Parathyroid adenoma (tissue), 2 donors: ENCODE results near the gene DNMT3A.

Experiments
- H2AFZ ChIP-seq: fragments of 300-600 bp; sonication (generic); one replicate; pipeline ENCODE4 v1.7.0; 2017; ENCODE audit warnings: antibody characterized with exemption, mild to moderate bottlenecking
- H3K27ac ChIP-seq: fragments of 300-600 bp; sonication (generic); one replicate; pipeline ENCODE4 v1.7.0; 2017
- H3K27me3 ChIP-seq: fragments of 300-600 bp; sonication (generic); one replicate; pipeline ENCODE4 v1.7.0; 2017; ENCODE audit warnings: low read length; ENCODE audit not compliant: control insufficient read depth, insufficient read depth
- H3K36me3 ChIP-seq: fragments of 300-600 bp; sonication (generic); one replicate; pipeline ENCODE4 v1.7.0; 2017; ENCODE audit warnings: low read length; ENCODE audit not compliant: control insufficient read depth, insufficient read depth
- H3K4me1 ChIP-seq: fragments of 300-600 bp; sonication (generic); one replicate; pipeline ENCODE4 v1.7.0; 2017; ENCODE audit warnings: control low read depth
- H3K4me2 ChIP-seq: fragments of 300-600 bp; sonication (generic); one replicate; pipeline ENCODE4 v1.7.0; 2017; ENCODE audit warnings: low read length
- H3K4me3 ChIP-seq: fragments of 300-600 bp; sonication (generic); one replicate; pipeline ENCODE4 v1.7.0; 2017; ENCODE audit warnings: low read depth, low read length
- H3K79me2 ChIP-seq: fragments of 300-600 bp; sonication (generic); one replicate; pipeline ENCODE4 v1.7.0; 2017; ENCODE audit warnings: control low read depth
- H3K9ac ChIP-seq: fragments of 300-600 bp; sonication (generic); one replicate; pipeline ENCODE4 v1.7.0; 2017; ENCODE audit warnings: mild to moderate bottlenecking
- H3K9me3 ChIP-seq: fragments of 300-600 bp; sonication (generic); one replicate; pipeline ENCODE4 v1.7.0; 2017; ENCODE audit warnings: low read length; ENCODE audit not compliant: control insufficient read depth
- CTCF ChIP-seq: fragments of 300-600 bp; sonication (generic); IDR thresholded peaks from one replicate; pipeline ENCODE4 v1.7.0; 2017; ENCODE audit warnings: antibody characterized with exemption, mild to moderate bottlenecking
- donor health status: primary hyperparathyroidism.

The DNMT3A gene

GRCh38 chr2:25292408-25292807 is 49.3 kb downstream of the DNMT3A start:
- H3K36me3 ChIP-seq = no peaks in the 10 kb centered on the region
- no peak for TF ChIP-seq CTCF
- no peak overlapping the region for H3K9ac ChIP-seq
- no peak overlapping the region for H3K27ac ChIP-seq
- H3K4me2 ChIP-seq = no peak overlapping the region
- no peaks in the 10 kb centered on the region for H3K27me3 ChIP-seq
- no peaks in the 10 kb centered on the region for H3K79me2 ChIP-seq
- H3K4me1 ChIP-seq = no peaks in the 10 kb centered on the region
- H2AFZ ChIP-seq = no peak overlapping the region
- no peaks in the 10 kb centered on the region for H3K9me3 ChIP-seq
- H3K4me3 ChIP-seq = no peak overlapping the region

- TF ChIP-seq CTCF = no peak
- H3K9me3 ChIP-seq = no peaks in the 10 kb centered on the region
- no peaks in the 10 kb centered on the region for H3K79me2 ChIP-seq
- no peak overlapping the region for H3K4me3 ChIP-seq
- H3K4me2 ChIP-seq = no peak overlapping the region
- H3K27me3 ChIP-seq = no peaks in the 10 kb centered on the region
- H2AFZ ChIP-seq = no peak overlapping the region
- no peak overlapping the region for H3K27ac ChIP-seq
- H3K4me1 ChIP-seq = no peaks in the 10 kb centered on the region
- H3K9ac ChIP-seq = no peak overlapping the region
- H3K36me3 ChIP-seq = no peaks in the 10 kb centered on the region
Measured at GRCh38 chr2:25290811-25291495, 50.8 kb downstream of the DNMT3A start.

- no peak overlapping the region for H3K4me3 ChIP-seq
- no peak overlapping the region for H2AFZ ChIP-seq
- no peak overlapping the region for H3K4me2 ChIP-seq
- H3K27ac ChIP-seq = no peak overlapping the region
- no peak overlapping the region for H3K9ac ChIP-seq
- H3K27me3 ChIP-seq = no peaks in the 10 kb centered on the region
- H3K4me1 ChIP-seq = no peaks in the 10 kb centered on the region
- no peaks in the 10 kb centered on the region for H3K36me3 ChIP-seq
- TF ChIP-seq CTCF = no peak
- H3K9me3 ChIP-seq = no peaks in the 10 kb centered on the region
- no peaks in the 10 kb centered on the region for H3K79me2 ChIP-seq
Measured at GRCh38 chr2:25286723-25287483, 54.8 kb downstream of the DNMT3A start.

- Histone ChIP-seq H3K4me1 (no peaks in the 10 kb centered on the region), H2AFZ (no peak overlapping the region), H3K79me2 (no peaks in the 10 kb centered on the region), H3K4me2 (no peak overlapping the region), H3K4me3 (no peak overlapping the region), H3K27ac (no peak overlapping the region), H3K9me3 (no peaks in the 10 kb centered on the region), H3K9ac (no peak overlapping the region), H3K36me3 (no peaks in the 10 kb centered on the region), H3K27me3 (no peaks in the 10 kb centered on the region)
- no peak for TF ChIP-seq CTCF
Measured at GRCh38 chr2:25286025-25286400, 55.7 kb downstream of the DNMT3A start.
